GM21360 (cell line): ENCODE measurements around the gene SRD5A3.

Experiments used
- ATAC-seq: cut with Tn5 transposase; IDR thresholded peaks from one replicate; pipeline ENCODE4 v1.9.1; 2021; ENCODE audit warnings: mild to moderate bottlenecking, moderate library complexity; ENCODE audit not compliant: unreplicated experiment

SRD5A3 gene

DNA sequence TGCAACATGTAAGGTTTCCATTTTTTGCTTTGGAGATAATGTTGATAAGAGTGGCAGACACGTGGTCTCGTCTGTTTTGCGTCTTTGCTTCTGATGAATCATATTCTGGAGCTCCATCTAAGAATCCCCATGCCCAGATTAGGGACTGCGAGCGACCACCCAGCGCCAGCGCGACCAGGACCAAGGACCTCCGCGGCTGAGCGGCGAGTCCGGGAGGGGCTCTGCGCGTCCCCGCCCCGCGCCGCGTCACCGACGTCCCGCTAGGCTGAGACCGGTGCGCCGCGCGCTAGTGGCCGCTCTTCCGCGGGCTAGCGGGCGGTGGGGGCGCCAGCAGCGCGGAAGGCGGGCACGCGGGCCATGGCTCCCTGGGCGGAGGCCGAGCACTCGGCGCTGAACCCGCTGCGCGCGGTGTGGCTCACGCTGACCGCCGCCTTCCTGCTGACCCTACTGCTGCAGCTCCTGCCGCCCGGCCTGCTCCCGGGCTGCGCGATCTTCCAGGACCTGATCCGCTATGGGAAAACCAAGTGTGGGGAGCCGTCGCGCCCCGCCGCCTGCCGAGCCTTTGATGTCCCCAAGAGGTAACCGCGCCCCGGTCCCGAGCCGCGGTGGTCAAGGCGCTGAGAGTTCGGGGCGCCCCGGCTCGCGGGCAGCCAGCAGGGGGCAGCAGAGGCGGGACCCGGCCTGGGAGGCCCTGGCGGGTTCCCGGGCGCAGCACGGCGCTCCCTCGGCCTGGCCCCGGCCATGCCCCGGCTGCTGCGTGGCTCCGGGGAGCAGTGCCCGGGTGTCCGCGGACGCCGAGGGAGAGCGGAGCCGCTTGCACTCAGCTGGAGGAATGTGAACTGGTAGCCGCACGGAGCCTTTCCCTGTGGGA, at the start of gene SRD5A3:
Gene SRD5A3, plus strand, starts transcription at position 263 of the 871 bp plus-strand sequence. Its CDS starts 95 bp downstream, at position 358.
- ATAC-seq: peak; percentile 94

DNA sequence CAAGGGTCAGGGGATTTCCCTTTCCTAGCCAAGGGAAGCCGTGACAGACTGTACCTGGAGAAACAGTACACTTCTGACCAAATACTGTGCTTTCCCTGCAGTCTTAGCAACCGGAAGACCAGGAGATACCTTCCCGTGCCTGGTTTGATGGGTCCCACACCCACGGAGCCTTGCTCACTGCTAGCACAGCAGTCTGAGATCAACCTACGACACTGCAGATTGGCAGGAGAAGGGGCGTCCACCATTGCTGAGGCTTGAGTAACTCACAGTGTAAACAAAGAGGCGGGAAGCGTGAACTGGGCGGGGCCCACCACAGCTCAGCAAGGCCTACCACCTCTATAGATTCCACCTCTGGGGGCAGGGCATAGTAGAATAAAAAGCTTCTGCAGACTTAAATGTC, 48.7 kb upstream of the SRD5A3 start:
- no peak for ATAC-seq

DNA sequence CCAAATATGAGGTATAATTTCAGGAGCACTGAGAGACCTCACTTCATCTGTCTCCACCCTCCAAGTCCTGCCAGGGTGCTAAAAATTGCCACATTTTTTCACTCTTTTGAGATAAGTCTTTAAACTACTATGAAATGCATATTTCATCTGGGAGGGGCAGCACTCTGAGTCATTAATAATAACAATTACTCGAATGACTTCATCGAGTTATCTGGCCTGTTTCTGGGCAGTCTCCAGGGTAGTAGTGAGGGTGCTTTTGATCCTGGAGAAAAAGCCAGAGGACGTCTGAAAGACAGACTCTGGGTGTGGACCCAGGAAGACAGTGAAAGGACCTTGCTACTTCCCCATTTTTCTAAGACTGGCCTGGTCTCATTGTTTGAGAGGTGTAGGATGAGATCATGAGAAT, 42.3 kb upstream of the SRD5A3 start:
- no peak for ATAC-seq

DNA sequence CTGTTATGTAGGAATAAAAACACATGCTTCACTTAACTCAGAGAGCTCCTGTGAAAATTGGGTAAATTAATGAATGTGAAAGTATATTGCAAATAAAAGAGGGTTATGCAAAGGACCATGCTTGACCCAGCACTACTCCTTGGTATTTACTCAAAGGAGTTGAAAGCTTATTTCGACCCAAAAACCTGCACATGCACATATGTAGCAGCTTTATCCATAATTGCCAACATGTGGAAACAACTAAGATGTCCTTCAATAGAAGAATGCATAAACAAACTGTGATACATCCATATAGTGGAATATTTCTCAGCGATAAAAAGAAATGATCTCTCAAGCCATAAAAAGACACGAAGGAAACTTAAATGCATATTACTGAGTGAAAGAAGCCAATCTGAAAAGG, 41.7 kb upstream of the SRD5A3 start:
- ATAC-seq: no peak

- ATAC-seq: no peak
Measured at GRCh38 chr4:55308071-55308470, 38.0 kb upstream of the SRD5A3 start.

- ATAC-seq: no peak
Measured at GRCh38 chr4:55311792-55312488, 34.1 kb upstream of the SRD5A3 start.

GRCh38 chr4:55312489-55313101, 33.4 kb upstream of the SRD5A3 start:
- peak; percentile 74 for ATAC-seq

- ATAC-seq: no peak
Measured at GRCh38 chr4:55314141-55314820, 31.8 kb upstream of the SRD5A3 start.

- no peak for ATAC-seq
Measured at GRCh38 chr4:55318175-55319129, 27.6 kb upstream of the SRD5A3 start.

- no peak for ATAC-seq
Measured at GRCh38 chr4:55321707-55322264, 24.3 kb upstream of the SRD5A3 start.

GRCh38 chr4:55323375-55323774, 22.7 kb upstream of the SRD5A3 start:
- ATAC-seq: no peak

- ATAC-seq: no peak
Measured at GRCh38 chr4:55326629-55327028, 19.4 kb upstream of the SRD5A3 start.

GRCh38 chr4:55329012-55329411, 17.0 kb upstream of the SRD5A3 start:
- ATAC-seq: no peak

- no peak for ATAC-seq
Measured at GRCh38 chr4:55330241-55330640, 15.8 kb upstream of the SRD5A3 start.

DNA sequence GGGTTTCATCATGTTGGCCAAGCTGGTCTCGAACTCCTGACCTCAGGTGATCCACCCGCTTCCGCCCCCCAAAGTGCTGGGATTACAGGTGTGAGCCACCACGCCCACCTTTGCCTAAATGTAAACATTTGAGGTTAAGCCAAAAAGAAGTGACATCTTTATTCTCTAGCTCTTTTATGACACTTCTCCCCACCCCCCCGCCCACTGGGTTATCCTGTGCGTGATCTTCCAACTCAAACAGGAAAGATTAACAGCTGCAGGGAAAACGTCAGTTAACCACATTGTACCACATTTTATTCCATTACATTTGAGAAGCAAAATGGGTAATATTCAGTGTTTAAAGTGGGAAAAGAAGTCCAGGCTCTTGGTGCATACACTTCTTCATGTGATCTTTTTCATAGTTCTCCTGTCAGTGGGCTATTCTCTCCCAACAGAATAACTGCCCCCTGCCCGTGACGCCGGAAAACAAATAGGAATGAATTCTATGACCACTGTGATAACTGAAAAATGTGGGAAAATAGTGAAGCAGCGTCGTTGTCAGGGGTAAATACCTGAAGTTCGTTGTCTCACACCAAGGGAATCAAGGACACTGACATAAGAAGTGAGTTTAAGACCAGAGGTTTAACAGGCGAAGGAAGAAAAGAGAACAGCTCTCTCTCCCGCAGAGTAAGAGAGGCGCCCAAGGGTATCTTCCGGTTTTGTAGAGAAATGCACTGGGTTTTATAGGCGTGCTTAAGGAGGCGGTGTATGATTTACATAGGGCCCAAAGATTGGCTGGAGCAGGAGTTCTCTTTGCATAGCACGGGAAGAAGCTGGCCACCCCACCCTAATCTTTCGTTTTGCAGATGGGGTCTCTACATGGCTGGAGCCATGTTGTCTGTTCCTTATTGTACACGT, 9.7 kb upstream of the SRD5A3 start:
- no peak for ATAC-seq

GRCh38 chr4:55337944-55338343, 8.1 kb upstream of the SRD5A3 start:
- no peak for ATAC-seq

DNA sequence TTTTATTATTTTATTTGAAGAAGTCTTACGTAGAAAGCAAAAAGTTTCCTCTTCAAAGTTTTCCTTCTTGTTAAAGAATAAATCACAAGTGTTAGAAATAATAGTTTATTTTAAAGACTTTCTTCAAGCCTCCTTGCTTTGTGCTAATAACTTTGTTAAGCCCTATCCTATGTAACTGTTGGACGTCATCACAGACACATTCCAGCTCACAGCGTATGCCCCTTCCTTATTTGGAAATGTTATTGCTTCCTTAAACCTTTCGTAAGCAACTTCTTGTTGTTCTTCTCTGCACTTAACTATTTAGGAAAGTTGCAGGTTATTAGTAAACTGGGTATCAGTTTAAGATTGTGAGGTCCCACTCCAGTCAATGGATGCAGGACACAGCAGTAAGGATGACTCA, 7.6 kb upstream of the SRD5A3 start:
- no peak for ATAC-seq

- ATAC-seq: no peak
Measured at GRCh38 chr4:55340266-55340665, 5.8 kb upstream of the SRD5A3 start.

- no peak for ATAC-seq
Measured at GRCh38 chr4:55343887-55344286, 2.2 kb upstream of the SRD5A3 start.
